Esophagus squamous epithelium (tissue), 4 donors: ENCODE data around the gene TMCC2.

ENCODE experiments used
- POLR2A ChIP-seq, 4 donors: fragments of 450-650 bp; IDR thresholded peaks; one replicate each; pipeline ENCODE4 v1.6.1; 2017; ENCODE audit warnings: antibody characterized with exemption in 4 of 4, mild to moderate bottlenecking in 4 of 4, moderate library complexity in 3 of 4
- TF ChIP-seq, protein P1 (sequence below), 6 experiments: fragments of 450-650 bp in 4 of 6; fragments of 200-600 bp in 2 of 6; sonication (generic) in 2 of 6; IDR thresholded peaks; one replicate each; pipeline ENCODE4 v1.5.1; 2016 to 2019; ENCODE audit warnings: antibody characterized with exemption in 6 of 6, mild to moderate bottlenecking in 4 of 6, moderate library complexity in 4 of 6

DNA sequence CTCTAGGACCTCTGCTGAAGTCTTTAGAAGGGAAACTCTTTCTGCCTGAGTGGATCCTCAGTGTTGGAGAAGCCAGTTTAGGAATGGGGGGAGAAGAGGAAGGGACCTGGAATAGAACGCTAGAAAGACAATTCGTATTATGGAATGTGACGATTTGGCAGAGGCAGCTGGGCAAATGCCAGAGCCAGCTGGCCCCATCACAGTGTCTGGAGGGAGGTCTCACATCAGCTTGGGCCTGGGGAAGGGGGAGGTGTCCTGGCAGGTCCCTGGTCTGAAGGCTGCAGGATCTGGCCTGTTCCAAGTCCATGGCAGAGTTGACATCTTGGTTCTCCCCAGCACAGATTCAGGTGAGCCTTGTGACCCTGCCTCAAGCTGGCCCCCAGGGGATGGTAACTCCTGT, 11.3 kb downstream of the TMCC2 start:
- TF ChIP-seq, protein P1, sequence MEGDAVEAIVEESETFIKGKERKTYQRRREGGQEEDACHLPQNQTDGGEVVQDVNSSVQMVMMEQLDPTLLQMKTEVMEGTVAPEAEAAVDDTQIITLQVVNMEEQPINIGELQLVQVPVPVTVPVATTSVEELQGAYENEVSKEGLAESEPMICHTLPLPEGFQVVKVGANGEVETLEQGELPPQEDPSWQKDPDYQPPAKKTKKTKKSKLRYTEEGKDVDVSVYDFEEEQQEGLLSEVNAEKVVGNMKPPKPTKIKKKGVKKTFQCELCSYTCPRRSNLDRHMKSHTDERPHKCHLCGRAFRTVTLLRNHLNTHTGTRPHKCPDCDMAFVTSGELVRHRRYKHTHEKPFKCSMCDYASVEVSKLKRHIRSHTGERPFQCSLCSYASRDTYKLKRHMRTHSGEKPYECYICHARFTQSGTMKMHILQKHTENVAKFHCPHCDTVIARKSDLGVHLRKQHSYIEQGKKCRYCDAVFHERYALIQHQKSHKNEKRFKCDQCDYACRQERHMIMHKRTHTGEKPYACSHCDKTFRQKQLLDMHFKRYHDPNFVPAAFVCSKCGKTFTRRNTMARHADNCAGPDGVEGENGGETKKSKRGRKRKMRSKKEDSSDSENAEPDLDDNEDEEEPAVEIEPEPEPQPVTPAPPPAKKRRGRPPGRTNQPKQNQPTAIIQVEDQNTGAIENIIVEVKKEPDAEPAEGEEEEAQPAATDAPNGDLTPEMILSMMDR (IDR thresholded peaks at IDR 0.05), result no peak
- TF ChIP-seq POLR2A (IDR thresholded peaks at IDR 0.05), result no peak
